Gastrocnemius medialis (tissue), 4 donors: ENCODE data around the gene RTL9. TPM values are rescaled to one million over a fixed set of nuclear protein-coding genes. Genes with fewer than 3 reads are reported as not detected.
"Not testable (repeated sequence)": the region's sequence is repeated elsewhere in the genome, so short reads cannot be mapped to it uniquely, and the experiment has no call there.

Source experiments
- ATAC-seq, 2 donors: fragments of 150-250 bp; one replicate each; pipeline ENCODE4 v1.9.1; 2016
- DNase-seq, 2 donors: peaks; one replicate each; pipeline ENCODE4 v3.0.0-alpha.2; 2019
- H3K27ac ChIP-seq, 4 donors: fragments of 200-600 bp; sonication (generic); 1 replicate in 1 of 4; 2 replicates in 3 of 4; pipeline ENCODE4 v1.5.1; 2016 to 2018; ENCODE audit warnings: mild to moderate bottlenecking in 2 of 4, moderate library complexity in 1 of 4
- H3K27me3 ChIP-seq, 3 donors: fragments of 200-600 bp; sonication (generic) in 2 of 3; 1 replicate in 1 of 3; 2 replicates in 2 of 3; pipeline versions ENCODE4 v1.5.1 to v1.6.0; 2016 to 2019; ENCODE audit warnings: mild to moderate bottlenecking in 1 of 3, moderate library complexity in 1 of 3
- H3K36me3 ChIP-seq, 2 donors: fragments of 200-600 bp; sonication (generic) in 1 of 2; one replicate each; pipeline ENCODE4 v1.5.1; 2017 to 2018
- H3K4me1 ChIP-seq, 2 donors: fragments of 200-600 bp; sonication (generic) in 1 of 2; one replicate each; pipeline ENCODE4 v1.5.1; 2016 to 2017; ENCODE audit warnings: mild to moderate bottlenecking in 2 of 2
- H3K4me3 ChIP-seq, 4 donors: fragments of 200-600 bp; sonication (generic) in 3 of 4; 1 replicate in 1 of 4; 2 replicates in 3 of 4; pipeline ENCODE4 v1.5.1; 2016 to 2019; ENCODE audit warnings: mild to moderate bottlenecking in 2 of 4
- H3K9me3 ChIP-seq, 3 donors: fragments of 200-600 bp; sonication (generic) in 2 of 3; 1 replicate in 1 of 3; 2 replicates in 2 of 3; pipeline ENCODE4 v1.5.1; 2016 to 2019
- CTCF ChIP-seq, 5 experiments: fragments of 450-650 bp in 3 of 5; fragments of 200-600 bp in 2 of 5; sonication (generic) in 2 of 5; IDR thresholded peaks in 4 of 5; conservative IDR thresholded peaks in 1 of 5; 1 replicate in 4 of 5; 2 replicates in 1 of 5; pipeline ENCODE4 v1.5.1; 2016 to 2019; ENCODE audit warnings: antibody characterized with exemption in 5 of 5, mild to moderate bottlenecking in 3 of 5, moderate library complexity in 3 of 5
- POLR2A ChIP-seq, 2 donors: fragments of 450-650 bp; IDR thresholded peaks; one replicate each; pipeline ENCODE4 v1.6.1; 2017; ENCODE audit warnings: antibody characterized with exemption in 2 of 2, mild to moderate bottlenecking in 2 of 2, moderate library complexity in 2 of 2
- in situ Hi-C, 4 donors: fragments of 200-750 bp; cut with MboI; loops; one replicate each; pipeline versions ENCODE4 v1.15.0 to v1.8.0; 2017; ENCODE audit warnings: low sequenced_read_pairs in 4 of 4
- intact Hi-C: fragments of 100-400 bp; cut with DNase I; formaldehyde crosslinking; loops from one replicate; pipeline ENCODE4 v1.15.1; 2023; ENCODE audit warnings: low total_unique reads
- total RNA-seq, 4 donors: library from RNA; depleted of rRNA; stranded (reverse); fragments of >200 nt; gene quantifications; one replicate each; pipeline versions ENCODE4 v1.1.0 to v1.2.3, GENCODE V29; 2016

RTL9 gene
- total RNA-seq, 4 donors from 2014 or later = 0.07 to 0.29 TPM; not detected in 2

- in situ Hi-C loops = no loop called here
- Histone ChIP-seq H3K36me3 (no peaks in the 10 kb centered on the region), H3K9me3 (no peaks in the 10 kb centered on the region), H3K4me3 (no peak overlapping the region), H3K27ac (no peak overlapping the region), H3K4me1 (no peaks in the 10 kb centered on the region), H3K27me3 (peaks cover 0 to 5% (median 0%) of the 10 kb centered on the region in 3 donors)
- intact Hi-C loops = no loop called here
- DNase-seq = no peak
- no peak for ATAC-seq
- TF ChIP-seq POLR2A (IDR thresholded peaks at IDR 0.05) = no peak
- TF ChIP-seq CTCF (IDR thresholded peaks at IDR 0.05 in 4 of 5, conservative IDR thresholded peaks at IDR 0.05 in 1 of 5) = no peak
Observed at GRCh38 chrX:110326712-110327111, 31.9 kb upstream of the RTL9 start.

DNA sequence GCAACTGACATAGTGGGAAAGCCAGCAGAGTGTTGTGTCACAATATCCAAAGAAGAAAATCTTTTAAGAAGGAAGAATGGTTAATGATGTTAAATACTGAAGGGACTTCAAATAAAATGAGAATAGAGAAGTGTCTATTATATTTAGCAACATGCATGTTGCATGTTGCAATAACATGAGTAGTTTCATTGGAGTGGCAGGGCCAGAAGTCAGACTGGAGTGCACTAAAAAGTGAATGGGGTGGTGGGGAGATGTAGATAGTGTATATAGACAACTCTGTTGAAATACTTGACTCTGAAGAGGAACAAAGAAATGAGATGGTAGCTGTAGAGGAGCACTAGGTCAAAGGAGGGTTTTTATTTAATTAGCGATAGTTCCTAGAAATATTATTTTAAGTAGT, 31.3 kb upstream of the RTL9 start:
- in situ Hi-C loops (no loop called here), intact Hi-C loops (no loop called here)
- Histone ChIP-seq H3K27ac (no peak overlapping the region), H3K27me3 (peaks cover 0 to 6% (median 0%) of the 10 kb centered on the region in 3 donors), H3K4me1 (no peaks in the 10 kb centered on the region), H3K36me3 (no peaks in the 10 kb centered on the region), H3K4me3 (no peak overlapping the region), H3K9me3 (no peaks in the 10 kb centered on the region)
- TF ChIP-seq POLR2A (IDR thresholded peaks at IDR 0.05) = no peak
- no peak for TF ChIP-seq CTCF (IDR thresholded peaks at IDR 0.05 in 4 of 5, conservative IDR thresholded peaks at IDR 0.05 in 1 of 5)
- no peak for ATAC-seq
- DNase-seq = no peak

DNA sequence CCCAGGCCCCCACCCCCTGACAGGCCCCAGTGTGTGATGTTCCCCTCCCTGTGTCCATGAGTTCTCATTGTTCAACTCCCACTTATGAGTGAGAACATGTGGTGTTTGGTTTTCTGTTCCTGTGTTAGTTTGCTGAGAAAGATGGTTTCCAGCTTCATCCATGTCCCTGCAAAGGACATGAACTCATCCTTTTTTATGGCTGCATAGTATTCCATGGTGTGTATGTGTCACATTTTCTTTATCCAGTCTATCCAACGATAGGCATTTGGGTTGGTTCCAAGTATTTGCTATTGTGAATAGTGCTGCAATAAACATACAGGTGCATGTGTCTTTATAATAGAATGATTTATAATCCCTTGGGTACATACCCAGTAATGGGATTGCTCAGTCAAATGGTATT, 30.0 kb upstream of the RTL9 start:
- H3K36me3 ChIP-seq, H3K4me1 ChIP-seq, H3K9me3 ChIP-seq, H3K4me3 ChIP-seq, H3K27ac ChIP-seq, in situ Hi-C loops, ATAC-seq, intact Hi-C loops, H3K27me3 ChIP-seq, DNase-seq: not testable (repeated sequence)

DNA sequence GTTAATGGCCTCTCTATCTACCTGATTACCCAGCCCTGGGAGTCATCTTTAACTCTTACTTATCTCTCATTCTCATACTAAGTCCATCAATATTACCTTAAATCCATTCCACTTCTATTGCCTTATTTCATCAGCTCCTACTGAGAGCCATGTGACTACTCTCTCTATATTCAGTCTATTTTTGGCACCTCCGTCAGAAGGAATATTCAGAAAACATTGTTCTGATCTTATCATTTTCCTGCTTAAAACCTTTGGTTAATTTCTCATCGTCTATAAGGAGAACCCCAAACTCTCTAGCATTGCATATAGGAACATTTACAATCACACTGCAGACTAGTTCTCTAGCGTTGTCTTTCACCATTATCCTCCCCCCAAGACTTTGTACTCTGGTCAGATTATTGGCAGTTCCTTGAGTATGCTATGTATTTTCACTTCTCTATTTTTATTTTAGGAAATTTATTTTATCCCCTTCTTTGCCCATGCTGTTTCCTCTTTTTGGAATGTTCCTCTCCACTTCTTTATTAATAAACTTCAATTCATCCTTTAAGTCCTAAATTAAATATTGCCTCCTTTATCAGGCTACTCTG, 27.1 kb upstream of the RTL9 start:
- in situ Hi-C loops (no loop called here), intact Hi-C loops (no loop called here)
- Histone ChIP-seq H3K36me3 (no peaks in the 10 kb centered on the region), H3K27me3 (peaks cover 0 to 6% (median 0%) of the 10 kb centered on the region in 3 donors), H3K4me1 (no peaks in the 10 kb centered on the region), H3K4me3 (no peak overlapping the region), H3K27ac (no peak overlapping the region), H3K9me3 (no peaks in the 10 kb centered on the region)
- TF ChIP-seq CTCF (IDR thresholded peaks at IDR 0.05 in 4 of 5, conservative IDR thresholded peaks at IDR 0.05 in 1 of 5) = no peak
- TF ChIP-seq POLR2A (IDR thresholded peaks at IDR 0.05) = no peak
- DNase-seq (no peak), ATAC-seq (no peak)

- H3K4me3 ChIP-seq, intact Hi-C loops, H3K4me1 ChIP-seq, H3K36me3 ChIP-seq, H3K9me3 ChIP-seq, ATAC-seq, DNase-seq, H3K27ac ChIP-seq, in situ Hi-C loops, H3K27me3 ChIP-seq: not testable (repeated sequence)
Observed at GRCh38 chrX:110333458-110333857, 25.2 kb upstream of the RTL9 start.

- DNase-seq (no peak), ATAC-seq (no peak)
- no peaks in the 10 kb centered on the region for H3K36me3 ChIP-seq
- in situ Hi-C loops (no loop called here), intact Hi-C loops (no loop called here)
- no peak overlapping the region for H3K27ac ChIP-seq
- no peaks in the 10 kb centered on the region for H3K27me3 ChIP-seq
- H3K9me3 ChIP-seq = no peaks in the 10 kb centered on the region
- no peak overlapping the region for H3K4me3 ChIP-seq
- no peaks in the 10 kb centered on the region for H3K4me1 ChIP-seq
- no peak for TF ChIP-seq POLR2A (IDR thresholded peaks at IDR 0.05)
Observed at GRCh38 chrX:110338935-110339334, 19.7 kb upstream of the RTL9 start.
